Measurements from ENCODE around the gene RBM23.
A peak's percentile ranks its signal among the peaks of the same experiment; 100 is the strongest.
"Not testable (repeated sequence)": the region's sequence is repeated elsewhere in the genome, so short reads cannot be mapped to it uniquely, and the experiment has no call there.

RBM23 gene

DNA sequence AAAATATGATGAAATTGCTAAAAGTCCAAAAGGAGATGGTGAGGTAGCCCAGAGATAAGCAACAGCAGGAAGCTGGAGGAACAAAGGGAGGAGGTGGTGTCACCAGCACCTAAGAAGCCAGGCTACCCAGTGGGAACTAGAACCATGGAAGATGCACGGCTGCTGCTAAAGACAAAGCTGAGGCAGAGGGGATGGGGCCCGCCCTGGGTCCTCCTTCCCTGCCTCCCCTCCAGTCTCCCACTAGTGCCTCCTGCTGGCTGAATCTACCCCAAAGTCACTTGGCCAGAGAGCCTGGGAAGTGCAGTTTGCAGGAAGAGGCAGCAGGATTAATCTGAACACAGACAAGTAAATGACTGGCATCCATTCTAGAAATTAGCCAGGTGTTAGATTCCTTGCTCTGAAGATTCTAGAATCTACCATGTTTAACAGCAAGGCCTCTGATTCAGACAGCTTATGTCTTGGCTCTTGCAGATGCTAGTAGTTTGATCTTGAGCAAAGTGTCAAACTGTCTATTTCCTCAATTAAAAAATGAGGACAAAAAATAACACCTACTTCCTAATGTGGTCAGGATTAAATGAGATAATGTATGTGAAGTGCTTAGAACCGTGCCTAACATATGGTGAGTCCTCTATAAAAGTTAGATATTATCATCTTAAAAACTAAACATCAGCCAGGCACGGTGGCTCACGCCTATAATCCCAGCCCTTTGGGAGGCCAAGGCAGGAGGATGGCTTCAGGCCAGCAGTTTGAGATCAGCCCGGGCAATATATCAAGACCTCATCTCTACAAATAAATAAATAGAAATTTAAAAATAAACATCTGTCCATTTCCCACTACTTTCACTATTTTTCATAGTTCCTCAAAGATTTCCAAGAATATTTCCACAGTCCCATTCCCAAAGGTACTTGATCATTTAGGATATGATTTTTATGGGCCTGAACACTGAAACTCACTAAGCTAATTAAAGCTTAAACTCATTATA lies 53.2 kb downstream of the RBM23 start:
- no peak for DNase-seq (ENCODE audit: low read depth in 2 of 2)

DNA sequence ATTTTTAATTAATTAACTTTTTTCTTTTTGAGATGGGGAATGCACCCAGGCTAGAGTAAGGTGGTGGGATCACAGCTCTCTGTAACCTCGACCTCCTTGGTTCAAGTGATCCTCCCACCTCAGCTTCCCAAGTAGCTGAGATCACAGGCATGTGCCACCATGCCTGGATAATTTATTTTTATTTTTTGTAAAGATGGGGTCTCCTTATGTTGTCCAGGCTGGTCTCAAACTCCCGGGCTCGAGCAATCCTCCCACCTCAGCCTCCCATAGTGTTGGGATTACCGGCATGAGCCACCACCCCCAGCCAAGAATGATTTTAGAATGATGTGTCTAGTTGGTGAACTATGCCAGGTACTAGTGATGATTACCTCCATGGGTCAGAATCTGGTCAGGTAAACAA lies 54.0 kb downstream of the RBM23 start:
- no peak for DNase-seq (ENCODE audit: low read depth in 2 of 2)

DNA sequence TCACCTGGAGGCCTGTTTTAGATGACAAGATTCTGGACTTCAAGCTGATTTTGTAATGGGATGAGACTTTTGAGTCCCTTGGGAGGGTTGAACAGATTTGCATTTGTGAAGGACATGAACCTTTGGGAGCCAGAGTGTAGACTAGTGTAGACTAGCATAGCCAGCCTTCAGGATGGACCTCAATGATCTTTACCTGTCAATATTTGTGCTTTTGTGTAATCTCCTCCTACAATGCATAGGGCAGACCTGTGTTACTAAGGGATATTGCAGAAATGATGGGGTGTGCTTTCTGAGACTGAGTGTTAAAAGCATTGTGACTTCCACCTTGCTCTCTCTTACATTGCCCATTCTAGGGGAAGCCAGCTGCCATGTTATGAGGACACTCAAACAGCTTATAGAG lies 57.3 kb downstream of the RBM23 start:
- DNase-seq (ENCODE audit: low read depth in 2 of 2), result no peak

DNA sequence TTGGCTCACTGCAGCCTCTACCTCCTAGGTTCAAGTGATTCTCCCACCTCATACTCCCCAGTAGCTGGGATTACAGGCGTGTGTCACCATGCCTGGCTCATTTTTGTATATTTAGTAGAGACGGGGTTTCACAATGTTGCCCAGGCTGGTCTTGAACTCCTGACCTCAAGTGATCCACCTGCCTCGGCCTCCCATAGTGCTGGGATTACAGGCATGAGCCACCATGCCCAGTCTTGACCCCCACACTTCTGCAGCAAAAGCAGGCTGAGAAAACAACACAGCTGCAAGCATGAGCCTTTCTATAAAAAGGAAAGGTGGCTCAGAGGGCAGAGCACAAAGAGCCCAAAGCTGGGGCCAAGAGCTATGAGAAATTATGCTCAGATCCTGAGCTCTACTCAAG lies 58.6 kb downstream of the RBM23 start:
- not testable (repeated sequence) for DNase-seq (ENCODE audit: low read depth in 2 of 2)

DNA sequence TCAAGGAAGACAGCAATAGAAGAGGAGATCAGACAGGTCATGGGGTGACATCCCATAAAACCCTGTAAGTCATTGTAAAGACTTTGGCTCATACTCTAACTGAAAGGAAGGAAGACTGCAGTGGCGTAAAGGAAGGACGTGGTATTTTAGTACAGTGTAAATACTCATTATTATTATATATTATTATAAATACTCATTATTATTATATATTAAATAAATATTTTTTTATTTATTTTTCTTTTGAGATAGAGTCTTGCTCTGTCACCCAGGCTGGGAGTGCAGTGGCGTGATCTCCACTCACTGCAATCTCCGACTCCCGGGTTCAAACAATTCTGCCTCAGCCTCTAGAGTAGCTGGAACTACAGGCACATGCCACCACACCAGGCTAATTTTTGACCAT lies 62.5 kb downstream of the RBM23 start:
- DNase-seq (ENCODE audit: low read depth in 2 of 2), result no peak

DNA sequence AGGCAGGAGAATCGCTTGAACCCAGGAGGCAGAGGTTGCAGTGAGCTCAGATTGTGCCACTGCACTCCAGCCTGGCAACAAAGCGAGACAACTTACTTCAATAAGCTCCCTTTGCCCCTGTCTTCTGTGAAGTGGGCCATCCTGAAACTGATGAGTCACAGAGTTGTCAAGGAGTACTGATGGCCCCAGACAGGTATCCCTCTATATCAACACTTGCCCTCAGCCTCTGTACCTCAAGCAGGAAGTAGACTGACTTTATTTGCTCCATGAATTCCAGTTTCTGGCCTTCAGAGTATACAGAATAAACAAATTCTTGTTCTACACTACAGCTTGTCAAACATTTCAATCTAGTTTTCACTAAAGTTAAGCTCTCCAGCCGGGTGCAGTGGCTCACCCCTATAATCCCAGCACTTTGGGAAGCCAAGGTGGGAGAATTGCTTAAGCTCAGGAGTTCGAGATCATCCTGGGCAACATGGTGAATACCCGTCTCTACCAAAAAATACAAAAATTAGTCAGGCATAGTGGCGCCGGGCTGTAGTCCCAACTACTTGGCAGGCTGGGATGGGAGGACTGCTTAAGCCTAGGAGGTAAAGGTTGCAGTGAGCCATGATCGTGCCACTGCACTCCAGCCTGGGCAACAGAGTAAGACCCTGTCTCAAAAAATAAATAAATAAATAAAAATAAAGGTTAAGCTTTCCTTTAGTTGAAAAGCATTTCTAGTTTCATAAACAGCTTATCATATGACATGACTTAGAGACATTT lies 63.8 kb downstream of the RBM23 start:
- DNase-seq (ENCODE audit: low read depth in 2 of 2), result no peak

DNA sequence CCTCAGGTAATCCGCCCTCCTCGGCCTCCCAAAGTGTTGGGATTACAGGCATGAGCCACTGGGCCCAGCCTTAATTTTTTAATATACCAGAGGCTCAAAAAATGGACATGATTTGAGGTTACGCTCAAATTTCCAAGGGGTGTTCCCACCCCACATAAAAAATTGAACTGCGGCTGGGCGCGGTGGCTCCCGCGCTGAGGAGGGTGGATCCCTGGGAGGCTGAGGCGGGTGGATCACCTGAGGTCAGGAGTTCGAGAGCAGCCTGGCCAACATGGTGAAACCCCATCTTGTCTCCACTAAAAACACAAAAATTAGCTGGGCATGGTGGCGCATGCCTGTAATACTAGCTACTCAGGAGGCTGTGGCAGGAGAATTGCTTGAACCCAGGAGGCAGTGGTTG lies 64.7 kb downstream of the RBM23 start:
- not testable (repeated sequence) for DNase-seq (ENCODE audit: low read depth in 2 of 2)

DNA sequence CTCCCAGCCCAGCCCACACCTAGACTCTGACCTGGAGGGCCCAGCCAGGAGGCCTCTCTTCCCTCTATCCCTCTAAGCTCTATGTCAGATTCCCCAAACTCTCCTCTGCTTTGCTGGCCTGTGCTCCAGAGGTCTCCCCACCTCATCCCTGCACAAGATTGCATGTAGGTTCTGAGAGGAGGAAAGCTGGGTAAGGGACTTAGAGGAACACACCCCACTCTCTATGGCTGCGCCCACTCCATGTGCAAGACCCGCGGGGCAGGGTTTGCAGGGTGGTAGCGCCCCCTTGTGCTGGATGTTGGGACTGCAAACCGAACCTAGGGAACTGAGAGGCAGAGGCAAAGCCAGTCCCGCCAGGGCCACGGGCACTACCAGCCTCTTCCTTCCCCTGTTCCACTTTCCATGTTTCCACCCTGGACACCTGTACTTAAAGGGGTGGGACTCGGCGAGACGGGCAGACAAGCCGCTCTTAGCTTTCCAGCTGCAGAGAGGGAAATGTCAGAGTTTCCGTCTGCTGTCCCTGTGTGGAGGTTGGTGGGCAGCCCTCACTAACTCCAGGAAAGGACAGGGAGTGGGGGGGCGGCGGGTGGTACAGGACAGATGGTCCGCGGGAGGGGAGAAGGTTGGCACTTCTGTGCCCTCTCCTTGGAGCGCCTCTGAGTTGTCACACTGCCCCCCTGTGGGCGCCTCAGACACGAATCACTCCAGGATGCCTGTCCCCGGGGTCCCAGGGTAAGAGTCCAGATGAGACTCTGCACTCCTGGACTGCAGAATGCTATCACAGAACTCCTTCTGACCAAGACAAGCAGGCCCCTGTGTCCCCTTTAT lies 65.8 kb downstream of the RBM23 start:
- DNase-seq (ENCODE audit: low read depth in 2 of 2), result peak; percentile 83 to 96

DNA sequence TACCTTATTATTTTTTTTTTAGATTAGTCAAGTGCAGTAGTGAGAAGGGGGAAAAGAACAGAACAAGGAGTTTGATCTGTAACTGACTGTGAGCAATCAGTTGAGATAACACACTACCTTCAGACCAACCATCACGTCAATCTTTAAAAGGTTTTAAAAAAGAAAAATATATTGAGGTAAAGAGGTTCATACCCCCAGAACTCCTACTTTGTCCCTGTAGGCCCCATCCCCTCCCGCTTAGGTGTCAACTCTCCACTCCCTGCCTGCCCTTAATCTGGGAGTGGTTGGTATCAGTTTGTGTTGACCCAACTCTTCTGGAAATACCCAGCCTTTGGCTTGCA lies 66.4 kb downstream of the RBM23 start:
- DNase-seq (ENCODE audit: low read depth in 2 of 2), result no peak

DNA sequence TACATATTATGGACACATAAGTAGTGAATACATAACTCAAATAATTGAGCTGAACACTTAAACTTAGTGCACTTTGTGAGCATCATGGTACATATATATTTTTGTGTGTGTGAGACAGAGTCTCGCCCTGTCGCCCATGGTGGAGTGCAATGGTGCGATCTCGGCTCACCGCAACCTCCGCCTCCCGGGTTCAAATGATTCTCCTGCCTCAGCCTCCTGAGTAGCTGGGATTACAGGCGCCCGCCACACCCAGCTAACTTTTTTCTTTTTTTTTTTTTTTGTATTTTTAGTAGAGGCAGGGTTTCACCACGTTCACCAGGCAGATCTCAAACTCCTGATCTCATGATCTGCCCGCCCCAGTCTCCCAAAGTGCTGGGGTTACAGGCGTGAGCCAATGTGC lies 66.8 kb downstream of the RBM23 start:
- DNase-seq (ENCODE audit: low read depth in 2 of 2), result not testable (repeated sequence)

DNA sequence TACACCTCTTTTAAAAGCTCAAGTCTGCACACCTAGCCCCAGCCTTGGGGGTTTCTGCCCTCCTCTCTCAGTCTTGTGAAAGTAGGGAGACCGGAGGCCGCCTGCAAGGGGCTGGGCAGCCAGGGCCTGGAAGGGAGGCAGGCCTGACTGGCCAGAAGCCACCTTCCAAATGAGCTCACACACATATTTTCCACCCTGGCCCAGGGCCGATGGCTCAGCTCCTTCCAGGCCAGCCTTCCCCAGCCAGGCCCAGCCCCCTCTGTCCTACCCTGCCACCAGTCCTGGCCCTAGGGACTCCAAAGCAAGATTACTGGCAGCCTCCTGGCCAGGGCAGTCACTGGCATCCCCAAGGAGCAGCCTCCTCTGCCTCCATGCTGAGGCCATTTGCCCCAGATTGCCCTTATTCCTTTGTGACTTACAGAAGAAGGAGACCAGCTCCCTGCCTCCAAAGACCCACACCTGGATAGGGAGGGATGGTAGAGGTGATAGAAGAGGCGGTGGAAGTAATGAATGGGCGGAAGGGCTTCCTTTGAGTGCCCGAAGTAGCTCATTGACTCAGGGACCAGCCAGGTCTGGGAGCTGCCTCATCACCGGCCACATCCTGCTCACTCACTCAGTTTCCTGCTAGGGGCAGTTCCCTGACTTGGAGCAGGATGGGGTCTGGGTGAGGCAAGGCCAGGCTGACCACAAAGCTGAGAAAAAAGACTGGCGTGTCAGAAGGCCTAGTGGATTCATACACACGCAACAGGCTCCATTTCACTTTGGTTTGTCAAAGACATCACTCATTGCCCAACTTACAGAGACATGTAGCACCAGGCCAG lies 67.8 kb downstream of the RBM23 start:
- no peak for DNase-seq (ENCODE audit: low read depth in 2 of 2)

DNA sequence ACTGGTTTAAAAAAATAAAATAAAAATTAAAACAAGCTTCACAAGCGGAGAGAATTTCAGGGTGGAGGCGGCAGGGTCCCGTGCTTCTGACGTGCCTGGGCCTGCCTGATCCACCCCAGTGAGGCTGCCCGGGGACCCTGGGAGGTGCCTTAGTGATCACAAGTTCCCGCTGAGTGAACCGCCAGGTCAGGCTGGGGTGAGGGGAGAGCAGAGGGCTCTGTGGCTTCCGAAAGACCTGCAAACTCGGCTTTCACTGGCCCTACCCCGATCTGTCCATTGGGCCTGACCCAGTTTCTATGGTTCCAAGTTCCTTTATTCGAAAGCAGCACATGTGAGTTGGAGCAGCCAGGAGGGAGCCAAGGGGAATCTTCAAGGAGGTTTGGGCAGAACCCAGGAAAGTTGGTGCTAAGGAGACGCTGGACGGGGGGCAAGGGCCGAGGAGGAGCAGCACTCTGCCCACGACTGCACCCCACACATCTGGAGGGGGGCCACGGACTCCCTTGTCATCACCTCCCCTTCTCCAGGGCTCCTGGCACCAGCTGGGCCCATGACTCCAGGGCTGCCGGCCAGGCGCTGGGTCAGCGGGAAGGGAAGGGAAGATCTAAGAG lies 69.6 kb downstream of the RBM23 start:
- no peak for DNase-seq (ENCODE audit: low read depth in 2 of 2)

DNA sequence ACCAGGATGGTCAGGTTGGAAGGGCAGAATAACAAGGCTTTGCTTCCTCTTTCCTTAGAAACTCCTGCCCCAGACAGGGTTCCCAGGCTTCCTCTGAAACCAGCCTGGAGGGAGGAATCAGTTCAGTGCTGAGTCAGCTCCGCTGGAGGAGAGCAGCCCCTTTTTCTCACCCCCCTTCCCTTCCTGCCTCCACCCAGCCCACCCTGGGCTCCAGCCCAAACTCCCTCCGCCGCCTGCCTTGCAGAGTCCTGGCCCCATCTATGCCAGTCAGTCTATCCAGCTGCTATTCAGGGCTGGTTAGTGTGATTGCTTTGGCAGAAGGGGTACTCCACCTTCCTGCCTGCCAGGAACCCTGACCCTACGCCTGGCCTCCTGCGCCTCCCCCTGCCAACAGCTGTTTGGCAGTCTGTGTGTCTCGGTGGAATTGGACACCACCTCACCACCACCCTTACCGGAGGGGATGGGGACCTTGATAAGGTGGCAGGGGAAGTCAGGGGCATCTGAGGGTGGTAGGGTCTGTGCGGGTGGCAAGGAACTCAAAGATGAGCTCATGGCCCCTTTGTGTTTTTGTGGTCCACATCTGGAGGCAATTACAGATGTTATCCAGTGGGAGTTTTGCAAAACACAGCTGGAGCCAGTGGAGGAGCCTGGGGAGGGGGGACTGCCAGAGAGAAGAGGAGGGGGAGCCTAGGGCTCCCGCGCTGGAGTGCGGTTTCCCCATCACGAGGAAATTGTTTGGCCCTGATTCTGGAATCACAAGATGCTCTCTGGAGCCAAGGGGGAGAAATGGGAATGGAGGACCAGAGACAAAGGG lies 70.4 kb downstream of the RBM23 start:
- DNase-seq (ENCODE audit: low read depth in 2 of 2), result no peak

DNA sequence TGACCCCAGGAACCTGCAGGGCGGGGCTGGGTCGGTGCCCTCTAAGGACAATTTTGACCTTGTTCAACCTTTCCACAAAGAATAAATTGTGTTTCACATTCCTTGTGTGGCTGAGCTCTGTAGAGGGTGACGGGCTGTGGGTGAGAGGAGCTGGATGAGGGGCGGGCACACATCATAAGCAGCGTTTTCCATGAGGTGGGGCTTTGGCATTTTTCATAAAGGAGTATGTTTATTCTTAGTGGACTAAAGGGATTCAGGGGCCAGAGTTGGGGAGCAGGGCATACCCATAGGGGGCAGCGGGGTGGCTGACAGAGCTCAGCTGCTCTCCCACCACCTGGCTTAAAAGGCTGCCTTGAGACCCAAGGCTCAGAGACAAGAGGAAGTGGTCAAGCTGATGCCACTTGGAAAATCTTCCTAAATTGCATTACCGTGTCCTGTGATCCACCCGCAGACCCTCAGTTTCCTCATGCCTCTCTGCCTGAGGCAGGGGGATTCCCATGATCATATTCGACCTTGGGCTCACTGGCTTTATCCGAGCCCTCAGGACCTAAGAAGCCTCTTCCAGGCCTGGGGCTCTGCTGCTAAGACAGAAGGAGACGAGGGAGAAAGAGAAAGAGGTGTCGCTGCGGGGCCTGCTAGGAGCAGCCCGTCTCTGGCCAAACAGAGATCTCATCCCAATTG lies 71.1 kb downstream of the RBM23 start:
- no peak for DNase-seq (ENCODE audit: low read depth in 2 of 2)

DNA sequence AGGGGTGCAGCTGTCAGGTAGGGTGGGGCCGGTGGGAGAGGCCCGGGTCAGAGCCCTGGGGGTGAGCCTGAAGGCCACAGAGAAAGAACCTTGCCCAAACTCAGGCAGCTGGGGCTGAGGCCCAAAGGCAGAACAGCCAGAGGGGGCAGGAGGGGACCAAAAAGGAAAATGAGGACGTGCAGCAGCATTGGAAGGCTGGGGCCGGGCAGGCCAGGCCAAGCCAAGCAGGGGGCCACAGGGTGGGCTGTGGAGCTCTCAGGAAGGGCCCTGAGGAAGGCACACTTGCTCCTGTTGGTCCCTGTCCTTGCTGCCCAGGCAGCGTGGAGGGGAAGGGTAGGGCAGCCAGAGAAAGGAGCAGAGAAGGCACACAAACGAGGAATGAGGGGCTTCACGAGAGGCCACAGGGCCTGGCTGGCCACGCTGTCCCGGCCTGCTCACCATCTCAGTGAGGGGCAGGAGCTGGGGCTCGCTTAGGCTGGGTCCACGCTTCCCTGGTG lies 72.1 kb downstream of the RBM23 start:
- DNase-seq (ENCODE audit: low read depth in 2 of 2), result no peak

DNA sequence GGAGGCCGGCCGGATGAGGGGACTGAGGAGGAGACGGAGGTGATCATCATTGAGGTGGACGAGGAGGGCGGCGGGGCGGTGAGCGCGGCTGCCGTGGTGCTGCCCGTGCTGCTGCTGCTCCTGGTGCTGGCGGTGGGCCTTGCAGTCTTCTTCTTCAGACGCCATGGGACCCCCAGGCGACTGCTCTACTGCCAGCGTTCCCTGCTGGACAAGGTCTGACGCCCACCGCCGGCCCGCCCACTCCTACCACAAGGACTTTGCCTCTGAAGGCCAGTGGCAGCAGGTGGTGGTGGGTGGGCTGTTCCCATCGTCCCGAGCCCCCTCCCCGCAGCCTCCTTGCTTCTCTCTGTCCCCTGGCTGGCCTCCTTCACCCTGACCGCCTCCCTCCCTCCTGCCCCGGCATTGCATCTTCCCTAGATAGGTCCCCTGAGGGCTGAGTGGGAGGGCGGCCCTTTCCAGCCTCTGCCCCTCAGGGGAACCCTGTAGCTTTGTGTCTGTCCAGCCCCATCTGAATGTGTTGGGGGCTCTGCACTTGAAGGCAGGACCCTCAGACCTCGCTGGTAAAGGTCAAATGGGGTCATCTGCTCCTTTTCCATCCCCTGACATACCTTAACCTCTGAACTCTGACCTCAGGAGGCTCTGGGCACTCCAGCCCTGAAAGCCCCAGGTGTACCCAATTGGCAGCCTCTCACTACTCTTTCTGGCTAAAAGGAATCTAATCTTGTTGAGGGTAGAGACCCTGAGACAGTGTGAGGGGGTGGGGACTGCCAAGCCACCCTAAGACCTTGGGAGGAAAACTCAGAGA lies 72.9 kb downstream of the RBM23 start:
- DNase-seq (ENCODE audit: low read depth in 2 of 2), result no peak

DNA sequence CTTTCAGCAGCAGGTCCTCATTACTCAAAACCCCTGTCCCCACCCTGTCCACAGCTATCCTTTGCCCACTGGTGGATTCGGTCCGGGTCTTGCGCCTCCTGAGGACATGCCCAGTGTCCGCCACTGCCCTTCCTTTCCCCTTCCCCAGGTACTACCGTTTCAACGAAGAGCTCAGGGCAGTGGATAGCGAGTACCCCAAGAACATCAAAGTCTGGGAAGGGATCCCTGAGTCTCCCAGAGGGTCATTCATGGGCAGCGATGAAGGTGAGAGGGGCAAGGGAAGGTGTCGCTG lies 73.9 kb downstream of the RBM23 start:
- no peak for DNase-seq (ENCODE audit: low read depth in 2 of 2)

DNA sequence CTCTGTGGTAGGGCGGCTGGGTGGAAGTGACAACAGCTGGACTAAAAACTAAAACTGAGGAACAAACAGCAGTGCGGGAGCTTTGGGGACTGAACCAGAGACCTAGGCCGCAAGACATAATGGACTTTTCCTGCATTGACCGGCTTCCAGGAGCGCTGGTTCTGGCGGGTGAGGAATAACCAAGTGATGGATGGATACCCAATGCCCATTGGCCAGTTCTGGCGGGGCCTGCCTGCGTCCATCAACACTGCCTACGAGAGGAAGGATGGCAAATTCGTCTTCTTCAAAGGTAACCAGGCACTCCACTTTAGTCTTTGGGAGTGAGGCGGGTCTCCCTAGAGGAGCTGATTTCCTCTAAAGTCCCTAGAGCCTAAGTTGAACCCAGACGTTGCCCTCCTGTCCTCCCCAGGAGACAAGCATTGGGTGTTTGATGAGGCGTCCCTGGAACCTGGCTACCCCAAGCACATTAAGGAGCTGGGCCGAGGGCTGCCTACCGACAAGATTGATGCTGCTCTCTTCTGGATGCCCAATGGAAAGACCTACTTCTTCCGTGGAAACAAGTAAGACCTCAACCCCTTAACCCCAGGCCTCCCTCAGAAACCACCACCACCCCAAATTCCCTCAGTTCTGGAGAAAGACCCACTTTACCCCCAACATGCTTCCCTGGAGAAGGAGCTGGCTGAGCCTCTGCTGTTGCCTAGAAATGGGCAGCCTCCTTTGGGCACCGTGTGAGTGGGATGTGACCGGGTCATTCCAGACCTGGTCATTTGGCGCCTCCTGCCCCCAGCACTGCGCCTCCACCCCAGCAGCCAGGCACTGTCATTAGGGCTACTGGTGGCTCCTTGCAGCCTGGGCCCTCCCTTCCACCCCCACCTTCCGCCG lies 74.5 kb downstream of the RBM23 start:
- DNase-seq (ENCODE audit: low read depth in 2 of 2), result no peak
